Breast epithelium (tissue), 4 donors: ENCODE measurements around the gene LRRK1. TPM values are rescaled to one million over a fixed set of nuclear protein-coding genes. Genes with fewer than 3 reads are reported as not detected.
A peak's percentile ranks its signal among the peaks of the same experiment; 100 is the strongest.

Source experiments
- DNase-seq, 2 donors: peaks; one replicate each; pipeline ENCODE4 v3.0.0-alpha.2; 2019; ENCODE audit warnings: low spot score in 2 of 2
- H3K27ac ChIP-seq, 2 donors: fragments of 200-600 bp; sonication (generic) in 1 of 2; one replicate each; pipeline ENCODE4 v1.5.1; 2016 to 2019; ENCODE audit warnings: mild to moderate bottlenecking in 1 of 2
- H3K27me3 ChIP-seq, 2 donors: fragments of 200-600 bp; sonication (generic) in 1 of 2; one replicate each; pipeline versions ENCODE4 v1.5.1 to v1.6.0; 2017 to 2019; ENCODE audit warnings: control low read depth in 1 of 2, mild to moderate bottlenecking in 1 of 2
- H3K36me3 ChIP-seq: fragments of 200-600 bp; one replicate; pipeline ENCODE4 v1.5.1; 2019
- H3K4me1 ChIP-seq, 2 donors: fragments of 200-600 bp; sonication (generic); one replicate each; pipeline ENCODE4 v1.5.1; 2016 to 2019; ENCODE audit warnings: control low read depth in 1 of 2
- H3K4me3 ChIP-seq, 3 donors: fragments of 200-600 bp; sonication (generic); 1 replicate in 2 of 3; 2 replicates in 1 of 3; pipeline ENCODE4 v1.5.1; 2016 to 2019; ENCODE audit warnings: mild to moderate bottlenecking in 3 of 3, moderate library complexity in 2 of 3
- H3K9me3 ChIP-seq, 2 donors: fragments of 200-600 bp; sonication (generic) in 1 of 2; one replicate each; pipeline ENCODE4 v1.5.1; 2016 to 2019; ENCODE audit warnings: control low read depth in 1 of 2
- POLR2A ChIP-seq: fragments of 450-650 bp; IDR thresholded peaks from one replicate; pipeline ENCODE4 v1.6.1; 2016; ENCODE audit warnings: antibody characterized with exemption, mild to moderate bottlenecking, moderate library complexity
- POLR2AphosphoS5 ChIP-seq, 3 donors: sonication (generic); formaldehyde crosslinking; IDR thresholded peaks; one replicate each; pipeline ENCODE4 v1.6.1; 2017; ENCODE audit warnings: antibody characterized with exemption in 3 of 3
- intact Hi-C: fragments of 100-400 bp; cut with DNase I; formaldehyde crosslinking; loops from one replicate; pipeline ENCODE4 v1.15.1; 2023; ENCODE audit warnings: low total_unique reads
- total RNA-seq, 3 donors: library from RNA; depleted of rRNA; stranded (reverse); fragments of >200 nt; gene quantifications; one replicate each; pipeline ENCODE4 v1.1.0, GENCODE V29; 2016
- TF ChIP-seq, protein P1 (sequence below), 3 donors: fragments of 450-650 bp; IDR thresholded peaks; one replicate each; pipeline ENCODE4 v1.5.1; 2016 to 2017; ENCODE audit warnings: antibody characterized with exemption in 3 of 3, mild to moderate bottlenecking in 3 of 3, moderate library complexity in 3 of 3

LRRK1 gene
- total RNA-seq, 3 donors from 2014 or later = 10.1 to 18.7 (median 14.4) TPM

DNA sequence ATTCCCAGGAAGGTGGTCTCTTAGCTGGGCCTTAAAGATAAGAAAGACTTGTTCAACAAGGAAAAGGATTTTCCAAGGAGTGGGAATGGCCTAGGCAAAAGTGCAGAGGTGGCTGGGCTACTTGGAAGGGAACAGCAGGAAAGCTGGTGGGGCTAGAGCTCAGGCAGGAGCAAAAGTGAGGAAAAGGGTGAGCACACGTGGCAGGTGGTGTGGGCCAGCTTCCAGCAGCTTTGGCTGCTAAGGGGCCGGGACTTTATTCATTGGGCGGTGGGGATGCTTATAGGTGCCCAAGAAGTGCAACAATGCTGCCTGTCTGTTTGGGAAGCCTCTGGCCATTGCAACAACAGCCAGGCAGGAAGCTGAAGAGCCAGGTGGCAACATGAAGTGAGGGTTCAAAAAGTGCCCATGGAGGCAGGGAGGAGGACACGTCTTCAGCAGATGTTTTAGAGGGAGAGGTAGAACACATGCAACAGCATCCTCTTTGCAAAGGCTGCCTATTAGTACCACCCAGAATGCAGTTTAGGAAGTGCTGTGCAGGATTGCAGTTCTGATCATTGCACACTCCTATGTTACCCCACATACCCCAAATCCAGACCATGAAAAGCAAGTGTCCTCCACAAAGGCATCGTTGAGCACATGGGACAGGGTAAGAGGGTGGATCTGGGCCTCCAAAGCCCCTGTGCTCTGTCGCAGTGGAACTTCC lies 25.7 kb upstream of the LRRK1 start:
- H3K4me1 ChIP-seq = no peaks in the 10 kb centered on the region
- intact Hi-C loops = no loop called here
- no peak overlapping the region for H3K4me3 ChIP-seq
- H3K27me3 ChIP-seq = no peaks in the 10 kb centered on the region
- DNase-seq = no peak
- no peaks in the 10 kb centered on the region for H3K36me3 ChIP-seq
- H3K9me3 ChIP-seq = no peaks in the 10 kb centered on the region
- H3K27ac ChIP-seq = no peak overlapping the region
- TF ChIP-seq POLR2A = no peak
- TF ChIP-seq, protein P1, sequence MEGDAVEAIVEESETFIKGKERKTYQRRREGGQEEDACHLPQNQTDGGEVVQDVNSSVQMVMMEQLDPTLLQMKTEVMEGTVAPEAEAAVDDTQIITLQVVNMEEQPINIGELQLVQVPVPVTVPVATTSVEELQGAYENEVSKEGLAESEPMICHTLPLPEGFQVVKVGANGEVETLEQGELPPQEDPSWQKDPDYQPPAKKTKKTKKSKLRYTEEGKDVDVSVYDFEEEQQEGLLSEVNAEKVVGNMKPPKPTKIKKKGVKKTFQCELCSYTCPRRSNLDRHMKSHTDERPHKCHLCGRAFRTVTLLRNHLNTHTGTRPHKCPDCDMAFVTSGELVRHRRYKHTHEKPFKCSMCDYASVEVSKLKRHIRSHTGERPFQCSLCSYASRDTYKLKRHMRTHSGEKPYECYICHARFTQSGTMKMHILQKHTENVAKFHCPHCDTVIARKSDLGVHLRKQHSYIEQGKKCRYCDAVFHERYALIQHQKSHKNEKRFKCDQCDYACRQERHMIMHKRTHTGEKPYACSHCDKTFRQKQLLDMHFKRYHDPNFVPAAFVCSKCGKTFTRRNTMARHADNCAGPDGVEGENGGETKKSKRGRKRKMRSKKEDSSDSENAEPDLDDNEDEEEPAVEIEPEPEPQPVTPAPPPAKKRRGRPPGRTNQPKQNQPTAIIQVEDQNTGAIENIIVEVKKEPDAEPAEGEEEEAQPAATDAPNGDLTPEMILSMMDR (IDR thresholded peaks at IDR 0.05) = no peak
- no peak for TF ChIP-seq POLR2AphosphoS5 (IDR thresholded peaks at IDR 0.05)

DNA sequence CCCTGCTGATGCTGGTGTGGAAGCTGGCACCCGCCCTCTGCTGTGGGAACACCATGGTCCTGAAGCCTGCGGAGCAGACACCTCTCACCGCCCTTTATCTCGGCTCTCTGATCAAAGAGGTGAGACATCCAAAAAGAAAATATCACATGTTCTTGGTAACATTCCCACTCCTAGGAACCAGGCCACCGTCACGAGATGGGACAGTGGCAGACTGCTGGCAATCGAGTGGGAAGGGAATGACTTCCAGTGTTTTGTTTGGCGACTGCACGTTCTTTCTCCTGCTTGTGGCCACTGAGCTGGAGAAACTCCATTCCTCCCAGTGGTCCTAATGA lies 25.2 kb upstream of the LRRK1 start:
- no peak for DNase-seq
- Histone ChIP-seq H3K36me3 (no peaks in the 10 kb centered on the region), H3K27me3 (no peaks in the 10 kb centered on the region)

GRCh38 chr15:100895721-100896120 lies 23.4 kb upstream of the LRRK1 start:
- no peak for TF ChIP-seq POLR2A
- no peak overlapping the region for H3K4me3 ChIP-seq
- DNase-seq = no peak

More for the DNA sequence above, 25.2 kb upstream of the LRRK1 start:
- Histone ChIP-seq H3K27ac (no peak overlapping the region), H3K4me1 (no peaks in the 10 kb centered on the region), H3K9me3 (no peaks in the 10 kb centered on the region), H3K4me3 (no peak overlapping the region)
- intact Hi-C loops = no loop called here
- TF ChIP-seq, protein P1 (IDR thresholded peaks at IDR 0.05) = no peak
- TF ChIP-seq POLR2AphosphoS5 (IDR thresholded peaks at IDR 0.05) = no peak

GRCh38 chr15:100897221-100898151 lies 21.7 kb upstream of the LRRK1 start:
- Histone ChIP-seq H3K36me3 (no peaks in the 10 kb centered on the region), H3K9me3 (no peaks in the 10 kb centered on the region), H3K27me3 (no peaks in the 10 kb centered on the region), H3K4me1 (peaks cover 10 to 15% of the 10 kb centered on the region in 2 donors), H3K4me3 (no peak overlapping the region), H3K27ac (peak overlapping the region; percentile 59 to 64)
- no peak for DNase-seq
- TF ChIP-seq, protein P1 (IDR thresholded peaks at IDR 0.05) = no peak
- TF ChIP-seq POLR2A = no peak
- TF ChIP-seq POLR2AphosphoS5 (IDR thresholded peaks at IDR 0.05) = no peak
- intact Hi-C loops = no loop called here

More at GRCh38 chr15:100895721-100896120, 23.4 kb upstream of the LRRK1 start:
- Histone ChIP-seq H3K9me3 (no peaks in the 10 kb centered on the region), H3K36me3 (no peaks in the 10 kb centered on the region), H3K27me3 (no peaks in the 10 kb centered on the region), H3K27ac (no peak overlapping the region), H3K4me1 (peaks cover 0 to 5% of the 10 kb centered on the region in 2 donors)
- intact Hi-C loops = no loop called here

DNA sequence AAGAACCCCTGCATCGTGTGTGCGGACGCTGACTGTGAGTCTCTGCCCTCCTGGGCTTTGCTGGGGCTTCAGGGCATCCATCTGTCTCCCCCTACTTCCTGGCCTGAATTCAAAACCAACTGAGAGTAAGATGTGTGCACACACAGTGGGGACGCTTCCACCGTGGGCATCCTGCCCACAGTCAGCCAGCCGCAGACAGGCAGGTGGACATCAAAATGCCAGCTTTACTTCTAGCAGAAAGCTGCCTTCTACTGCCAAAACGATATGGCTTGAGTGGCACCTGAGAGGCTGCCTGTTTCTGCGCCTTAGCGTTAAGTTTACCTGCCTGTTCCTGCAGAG lies 21.0 kb upstream of the LRRK1 start:
- H3K9me3 ChIP-seq = no peaks in the 10 kb centered on the region
- peaks cover 10 to 19% of the 10 kb centered on the region in 2 donors for H3K4me1 ChIP-seq
- no peaks in the 10 kb centered on the region for H3K27me3 ChIP-seq
- no peak for TF ChIP-seq POLR2A
- TF ChIP-seq, protein P1 (IDR thresholded peaks at IDR 0.05) = no peak
- TF ChIP-seq POLR2AphosphoS5 (IDR thresholded peaks at IDR 0.05) = no peak
- no peak overlapping the region for H3K4me3 ChIP-seq
- H3K36me3 ChIP-seq = no peaks in the 10 kb centered on the region
- DNase-seq = no peak
- H3K27ac ChIP-seq = peak overlapping the region; percentile 59 to 64
- intact Hi-C loops = no loop called here
